ENCODE results near the gene ITGA7.

- TF ChIP-seq EP300 (IDR thresholded peaks at IDR 0.05) (no peak), CTCF (IDR thresholded peaks at IDR 0.05) (no peak)
Observed at GRCh38 chr12:55653031-55653430, 54.7 kb downstream of the ITGA7 start.

Measured in upper lobe of left lung (tissue), 4 donors.